GM19397 (cell line): ENCODE measurements around the gene CEP192.
"Not testable (repeated sequence)": the region's sequence is repeated elsewhere in the genome, so short reads cannot be mapped to it uniquely, and the experiment has no call there.

Source experiments
- ATAC-seq: cut with Tn5 transposase; IDR thresholded peaks from one replicate; pipeline ENCODE4 v1.9.1; 2021; ENCODE audit warnings: mild to moderate bottlenecking, moderate library complexity; ENCODE audit not compliant: unreplicated experiment

CEP192 gene

DNA sequence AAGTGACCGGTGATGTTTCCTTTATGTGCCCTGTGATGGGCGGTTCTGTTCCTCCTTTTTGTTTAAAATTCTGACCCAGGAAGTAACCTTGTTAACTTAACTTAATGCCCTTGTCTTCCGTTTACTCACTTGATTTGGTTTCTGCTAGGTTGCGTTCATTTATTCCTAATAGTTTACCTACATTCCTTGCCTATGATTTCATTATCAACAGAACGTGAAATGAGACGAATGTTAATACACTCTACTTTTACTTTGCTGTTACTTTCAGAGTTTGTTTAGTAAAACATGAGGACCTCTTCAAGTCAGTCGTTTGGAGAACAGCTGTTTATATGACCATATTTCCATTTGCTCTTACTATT, 638 bp downstream of the CEP192 start:
- ATAC-seq: no peak

GRCh38 chr18:12993439-12993838, 2.3 kb downstream of the CEP192 start:
- no peak for ATAC-seq

GRCh38 chr18:12995424-12995823, 4.3 kb downstream of the CEP192 start:
- no peak for ATAC-seq

GRCh38 chr18:12995952-12996477, 4.9 kb downstream of the CEP192 start:
- no peak for ATAC-seq

DNA sequence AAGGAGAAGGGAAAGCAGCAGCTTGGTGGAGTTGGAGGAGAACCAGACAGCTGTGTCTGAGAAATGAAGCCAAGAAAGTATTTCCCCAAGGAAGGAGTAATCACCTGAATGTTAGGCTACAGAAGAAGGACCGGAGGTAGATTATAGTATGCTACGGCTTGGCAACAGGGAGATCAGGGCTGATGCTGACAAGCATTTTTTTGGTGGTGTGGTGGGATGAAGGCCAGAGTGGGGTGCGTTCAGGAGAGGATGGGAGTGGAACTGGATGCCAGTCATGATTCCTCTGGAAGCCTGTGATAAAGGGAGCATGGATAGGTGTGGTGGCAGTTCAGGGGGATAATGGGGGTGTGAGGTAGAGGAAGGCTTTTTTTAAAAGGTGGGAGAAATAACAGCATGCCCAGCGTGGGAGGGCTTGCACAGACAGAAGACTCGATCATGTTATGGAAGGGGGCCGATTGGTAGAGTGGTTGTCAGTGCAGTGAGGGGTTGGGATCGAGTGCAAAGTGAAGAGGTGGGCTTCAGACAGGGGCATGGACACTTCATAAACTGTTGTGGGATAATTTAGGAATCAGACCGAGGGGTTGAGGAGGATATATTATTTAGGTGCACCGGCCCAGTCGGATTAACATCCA, 5.6 kb downstream of the CEP192 start:
- ATAC-seq: no peak

DNA sequence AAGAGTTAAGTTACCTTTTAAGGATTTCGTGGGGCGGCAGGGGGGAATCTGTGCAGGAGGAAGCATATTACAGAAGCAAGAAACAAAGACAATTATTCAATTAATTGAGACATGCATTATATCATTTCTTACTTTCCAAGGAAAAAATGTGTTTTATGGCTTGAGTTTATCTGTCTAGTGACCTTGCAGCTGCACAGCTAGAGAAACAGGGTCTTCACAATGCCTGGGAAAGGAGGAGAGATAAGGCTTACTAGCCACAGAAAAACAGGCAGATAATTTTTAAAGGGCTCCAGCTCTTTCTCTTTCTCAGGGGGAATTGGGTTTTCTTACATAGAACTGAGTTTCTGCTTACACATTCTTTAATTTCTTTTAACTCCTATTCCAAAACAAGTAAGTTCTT, 6.2 kb downstream of the CEP192 start:
- ATAC-seq: not testable (repeated sequence)

DNA sequence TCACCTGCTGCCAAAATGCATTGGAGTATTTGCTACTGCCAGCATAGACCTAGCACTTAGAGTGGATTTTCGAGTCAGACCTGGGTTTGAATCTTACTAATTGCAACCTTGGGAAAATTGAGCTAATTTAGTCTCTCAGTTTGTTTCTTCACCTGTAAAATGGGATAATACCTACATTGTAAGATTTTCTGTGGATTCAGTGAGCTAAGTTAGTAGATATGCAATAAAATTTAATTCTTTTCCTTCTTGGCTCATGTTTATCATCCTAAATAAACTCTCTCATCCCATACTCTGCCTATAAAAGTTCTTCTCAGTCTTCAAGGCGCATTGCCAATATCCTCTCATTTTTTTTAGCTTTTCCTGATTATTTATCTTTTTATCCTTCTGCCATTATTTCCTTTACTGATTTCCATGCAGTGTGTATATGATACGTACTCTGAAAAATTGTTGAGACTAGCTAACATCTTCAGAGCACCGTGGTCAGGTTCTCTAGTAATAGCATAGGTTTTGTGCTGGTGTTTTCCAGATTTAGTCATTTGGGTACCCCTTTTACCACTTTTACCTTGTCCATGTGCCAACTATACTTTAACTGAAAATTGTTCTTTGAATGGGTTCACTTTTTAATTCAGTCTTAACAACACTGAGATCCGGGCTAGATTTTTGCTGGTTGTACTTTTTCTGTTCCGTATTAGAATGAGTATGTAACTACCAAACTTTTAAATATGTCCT, 7.3 kb downstream of the CEP192 start:
- no peak for ATAC-seq

DNA sequence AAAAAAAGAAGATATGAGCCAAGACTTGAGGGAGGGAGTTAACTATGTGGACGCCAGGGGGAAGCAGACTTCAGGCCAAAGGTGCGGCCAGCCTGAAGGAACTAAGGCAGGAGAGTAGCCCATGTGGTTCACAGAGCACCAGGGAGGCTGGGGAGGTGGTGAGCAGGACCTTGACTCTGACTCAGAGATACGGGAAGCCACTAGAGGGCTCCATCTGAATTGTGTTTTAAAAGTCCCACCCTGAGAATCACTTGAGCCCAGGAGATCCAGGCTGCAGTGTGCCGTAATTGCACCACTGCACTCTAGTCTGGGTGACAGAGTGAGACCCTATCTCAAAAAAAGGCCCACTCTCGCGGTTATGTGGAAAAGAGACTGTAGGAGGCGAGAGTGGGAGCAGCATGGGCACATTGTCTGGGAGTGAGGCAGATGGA, 12.3 kb downstream of the CEP192 start:
- no peak for ATAC-seq

GRCh38 chr18:13004396-13004795, 13.2 kb downstream of the CEP192 start:
- no peak for ATAC-seq

DNA sequence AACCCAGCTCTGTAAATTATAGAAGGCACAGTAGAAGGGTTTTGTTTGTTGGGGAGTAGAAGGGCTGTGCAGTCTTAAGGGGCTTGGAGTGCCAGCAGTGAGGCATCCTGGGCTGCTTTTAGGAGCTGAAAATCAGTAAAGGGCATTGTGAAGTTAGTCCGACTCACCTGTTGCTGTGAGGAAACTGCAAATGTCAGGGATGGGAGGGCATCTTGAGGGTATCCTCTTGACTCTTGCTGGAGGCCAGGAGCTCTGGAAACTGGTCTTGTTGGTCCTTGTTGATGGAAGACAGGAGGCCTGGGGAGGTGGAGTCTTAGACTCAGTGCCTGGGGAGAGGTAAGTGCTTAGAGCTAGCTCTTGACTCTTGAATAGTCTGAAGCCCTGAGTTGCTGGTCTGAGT, 14.1 kb downstream of the CEP192 start:
- ATAC-seq: no peak

DNA sequence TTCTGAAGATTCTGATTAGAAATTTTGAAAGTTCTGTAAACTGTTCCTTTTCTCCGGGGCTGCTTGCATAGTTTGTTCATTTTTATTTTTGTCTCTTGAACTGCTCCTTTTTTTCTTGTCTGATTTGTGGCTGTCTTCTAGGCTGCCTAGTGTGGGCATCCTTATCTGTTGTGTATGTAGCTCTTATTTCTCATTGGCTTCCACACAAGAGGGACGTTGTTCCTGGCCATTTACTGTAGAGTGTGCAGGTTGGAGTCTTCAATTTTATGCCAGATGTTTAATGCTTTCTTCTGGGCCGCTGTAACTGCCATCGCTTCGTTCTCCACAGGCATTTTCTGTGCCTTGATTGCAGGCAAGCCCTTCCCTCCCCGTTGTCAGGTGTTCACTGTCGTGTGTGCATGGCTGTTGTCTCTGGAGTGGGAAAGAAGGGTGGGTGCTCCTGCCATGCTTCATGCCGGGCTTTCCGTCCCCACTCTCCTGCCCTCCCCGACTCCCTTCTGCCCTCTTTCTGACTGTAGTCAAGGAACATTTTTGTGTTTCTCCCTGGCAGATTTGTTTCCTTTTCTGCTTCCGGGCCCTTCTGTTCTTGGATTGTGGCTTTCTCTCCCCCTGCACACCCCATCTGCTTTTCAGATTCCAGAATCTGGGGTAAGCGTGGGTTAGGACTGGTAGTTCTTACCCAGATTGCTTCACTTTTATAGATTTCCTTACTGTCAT, 15.5 kb downstream of the CEP192 start:
- no peak for ATAC-seq

GRCh38 chr18:13007248-13007560, 16.0 kb downstream of the CEP192 start:
- no peak for ATAC-seq

DNA sequence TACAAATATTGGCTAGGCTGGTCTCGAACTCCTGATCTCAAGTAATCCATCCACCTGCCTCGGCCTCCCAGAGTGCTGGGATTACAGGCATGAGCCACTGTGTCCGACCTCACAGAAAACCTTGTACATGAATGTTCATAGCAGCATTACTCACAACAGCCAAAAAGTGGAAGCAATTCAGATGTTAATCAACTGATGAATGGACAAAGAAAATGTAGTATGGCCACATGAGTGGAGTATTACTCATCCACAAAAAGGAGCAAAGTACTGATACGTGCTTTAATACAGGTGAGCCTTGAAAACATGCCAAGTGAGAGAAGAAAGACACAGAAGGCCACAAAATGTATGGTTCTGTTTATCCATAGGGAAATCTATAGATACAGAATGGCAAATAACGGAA, 20.6 kb downstream of the CEP192 start:
- no peak for ATAC-seq

DNA sequence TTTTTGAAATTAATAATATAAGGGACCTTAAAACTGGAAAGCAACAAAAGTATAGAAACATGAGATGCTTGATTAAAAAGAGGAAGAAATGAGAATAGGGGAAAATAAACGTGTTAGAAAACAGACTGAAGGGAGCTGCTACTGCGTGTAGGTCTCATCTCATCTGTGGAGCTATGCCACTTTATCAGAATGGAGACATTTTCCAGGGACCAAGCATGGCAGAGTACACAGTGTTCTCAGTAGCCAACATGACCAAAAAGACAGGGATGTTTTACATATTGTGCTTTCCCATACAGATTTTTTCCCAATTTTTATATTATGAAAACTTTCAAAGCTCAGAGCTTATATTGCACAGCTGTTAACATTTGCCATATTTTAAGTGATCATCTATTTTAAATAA, 23.1 kb downstream of the CEP192 start:
- ATAC-seq: no peak

DNA sequence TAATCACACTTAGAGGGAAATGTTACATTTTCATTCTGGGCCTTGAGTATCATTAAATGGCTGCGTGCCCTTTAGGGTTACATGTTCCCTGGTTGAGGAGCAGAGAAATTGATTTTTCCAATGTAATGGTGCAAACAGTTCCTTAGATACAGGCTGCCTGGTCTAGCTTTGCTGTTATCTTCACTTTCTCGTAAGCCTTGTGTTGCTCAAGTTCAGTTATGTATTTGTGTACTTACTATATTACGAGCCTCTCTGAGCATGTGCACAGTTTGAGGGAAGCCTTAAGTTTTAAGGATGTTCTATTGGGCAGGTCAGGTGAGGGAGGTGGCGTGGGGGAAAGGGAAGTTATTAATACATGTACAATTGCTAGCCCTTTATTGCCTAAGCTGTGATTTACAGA, 23.7 kb downstream of the CEP192 start:
- ATAC-seq: no peak

GRCh38 chr18:13017247-13017875, 26.2 kb downstream of the CEP192 start:
- no peak for ATAC-seq

DNA sequence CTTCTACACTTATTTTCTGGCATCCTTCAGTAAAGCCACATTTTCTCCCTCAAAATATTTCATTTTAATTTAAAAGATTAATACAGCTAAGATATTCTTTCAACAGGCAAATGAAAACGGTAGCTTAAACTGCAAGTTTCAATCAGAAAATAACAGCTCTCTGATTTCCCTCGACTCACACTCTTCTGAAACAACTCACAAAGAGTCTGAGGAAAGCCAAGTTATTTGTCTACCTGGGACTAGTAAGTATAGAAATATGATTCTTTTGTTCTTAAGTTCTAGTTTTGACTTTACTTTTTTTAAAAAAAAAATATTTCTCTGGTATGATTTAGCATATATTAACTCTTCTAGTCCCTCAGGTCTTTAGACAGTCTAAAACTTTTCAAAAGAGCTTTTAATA, 27.2 kb downstream of the CEP192 start:
- ATAC-seq: no peak

DNA sequence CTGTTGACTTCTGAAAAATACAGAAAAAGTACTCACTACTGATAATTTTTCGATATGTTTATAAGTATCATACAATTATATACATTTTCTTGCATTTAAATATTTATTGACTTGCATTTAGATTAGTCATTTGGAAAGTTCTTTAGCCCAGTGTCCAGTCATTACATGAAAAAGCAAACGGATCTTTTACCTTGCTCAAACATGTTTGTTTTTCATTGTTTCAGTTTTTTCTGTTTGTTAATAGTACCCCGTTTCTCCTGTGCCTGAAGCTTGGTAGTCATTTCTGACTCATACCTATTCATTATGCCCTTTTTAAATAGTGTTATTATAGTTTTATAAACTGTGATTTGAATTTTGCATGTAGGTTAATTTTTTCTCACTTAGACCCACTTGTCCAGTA, 28.1 kb downstream of the CEP192 start:
- no peak for ATAC-seq

GRCh38 chr18:13022644-13023043, 31.5 kb downstream of the CEP192 start:
- ATAC-seq: no peak

- no peak for ATAC-seq
Observed at GRCh38 chr18:13025233-13025632, 34.1 kb downstream of the CEP192 start.

DNA sequence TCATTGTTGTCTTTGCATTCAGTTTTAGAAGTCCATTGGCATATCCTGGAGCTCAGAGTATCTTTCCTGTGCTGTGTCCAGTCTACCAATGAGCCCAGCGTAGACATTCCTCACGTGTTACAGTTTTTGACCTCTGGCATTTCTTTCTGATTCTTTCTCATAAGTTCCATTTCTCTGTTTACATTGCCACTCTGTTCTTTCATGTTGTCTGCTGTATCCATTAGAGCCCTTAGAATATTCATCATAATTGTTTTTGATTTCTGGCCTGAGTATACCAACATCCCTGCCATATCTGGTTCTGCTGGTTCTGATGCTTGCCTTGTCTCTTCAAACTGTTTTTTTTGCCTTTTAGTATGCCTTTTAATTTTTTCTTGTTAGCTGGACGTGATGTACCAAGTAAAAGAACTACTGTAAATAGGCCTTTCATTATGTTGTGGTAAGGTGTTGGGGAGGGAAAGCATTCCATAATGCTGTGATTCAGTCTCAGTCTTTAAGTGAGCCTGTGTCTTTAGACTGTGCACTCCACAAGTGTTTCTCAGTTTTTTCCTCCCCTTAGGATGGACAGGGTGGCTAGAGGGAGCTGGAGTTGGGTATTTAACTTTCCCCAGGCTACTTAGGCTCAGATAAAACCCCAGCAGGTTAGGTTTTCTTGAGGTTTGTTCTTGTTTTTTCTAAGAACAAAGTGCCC, 35.6 kb downstream of the CEP192 start:
- ATAC-seq: no peak
